Suppressor macrophage treated with lipopolysaccharide for 4 hours (primary cell): ENCODE data around the gene MAP2K3.

Source experiments
- DNase-seq: peaks from one replicate; pipeline ENCODE4 v3.0.0-alpha.2; 2020

MAP2K3 gene

GRCh38 chr17:21353326-21354010, 69.0 kb downstream of the MAP2K3 start:
- DNase-seq, result no peak

DNA sequence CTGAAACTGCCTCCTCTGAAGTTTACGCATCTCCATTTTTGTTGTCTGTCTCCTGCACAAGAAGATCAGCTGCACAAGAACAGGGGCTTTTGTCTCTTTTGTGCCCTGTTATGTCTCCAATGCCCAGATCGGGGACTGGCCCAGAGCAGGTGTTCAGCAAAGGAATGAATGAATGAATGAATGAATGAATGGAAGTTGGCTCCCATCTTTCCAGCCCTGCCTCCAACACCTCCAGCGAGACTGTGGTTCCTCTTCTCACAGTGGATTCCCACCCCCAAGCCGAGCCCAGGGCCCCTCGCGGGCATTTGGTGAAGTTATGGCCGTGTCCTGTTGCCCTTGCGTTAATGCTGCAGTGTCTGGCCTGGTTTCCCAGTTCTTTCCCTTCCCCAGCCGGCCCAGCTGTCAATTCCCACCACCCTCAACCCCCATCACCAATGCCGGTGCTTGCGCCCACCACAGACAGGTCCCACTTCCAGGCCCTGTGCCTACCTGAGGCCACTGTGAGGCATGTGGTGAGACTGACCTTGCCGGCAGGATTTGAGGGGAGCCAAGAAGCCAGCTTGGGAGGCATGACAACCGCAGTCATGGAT, 70.4 kb downstream of the MAP2K3 start:
- no peak for DNase-seq

DNA sequence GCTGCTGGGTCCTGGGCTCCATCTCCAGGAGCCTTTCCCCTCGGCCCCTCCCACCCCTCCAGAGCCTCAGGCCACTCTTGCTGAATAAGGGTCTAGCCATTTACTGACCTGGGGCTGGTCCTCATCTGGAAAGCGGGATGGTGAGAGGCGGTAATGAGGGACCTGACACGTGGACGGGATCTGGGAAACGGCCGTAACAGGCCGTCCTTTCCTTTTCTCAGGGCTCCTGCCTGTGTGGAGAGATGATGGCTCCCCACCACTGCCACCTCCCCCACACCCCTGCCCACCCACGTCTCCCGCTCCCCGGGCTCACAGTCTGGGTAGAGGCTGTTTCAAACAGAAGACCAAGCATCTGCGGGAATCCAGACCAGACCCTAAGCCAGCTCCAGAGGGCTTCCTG, 71.1 kb downstream of the MAP2K3 start:
- DNase-seq, result no peak

GRCh38 chr17:21356537-21357127, 72.1 kb downstream of the MAP2K3 start:
- no peak for DNase-seq

DNA sequence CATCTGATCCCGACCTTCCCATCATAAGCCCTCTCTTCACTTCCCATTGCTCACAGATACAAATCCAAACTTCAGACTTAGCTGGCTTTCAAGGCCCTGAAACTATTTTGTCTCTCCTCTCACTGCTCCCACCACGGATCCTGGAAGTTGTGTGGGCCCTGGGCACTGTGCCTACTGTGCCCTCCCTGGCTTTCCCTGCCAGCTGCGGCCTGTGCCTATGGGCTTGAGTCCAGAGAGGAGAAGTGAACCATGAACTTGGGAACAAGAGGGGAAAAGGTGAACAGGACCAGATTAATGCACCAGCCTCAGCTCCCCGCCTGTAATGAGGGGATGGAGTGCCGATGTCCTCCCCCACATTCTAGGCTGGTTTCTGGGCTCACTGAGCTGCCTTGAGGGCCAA, 72.8 kb downstream of the MAP2K3 start:
- DNase-seq, result no peak

DNA sequence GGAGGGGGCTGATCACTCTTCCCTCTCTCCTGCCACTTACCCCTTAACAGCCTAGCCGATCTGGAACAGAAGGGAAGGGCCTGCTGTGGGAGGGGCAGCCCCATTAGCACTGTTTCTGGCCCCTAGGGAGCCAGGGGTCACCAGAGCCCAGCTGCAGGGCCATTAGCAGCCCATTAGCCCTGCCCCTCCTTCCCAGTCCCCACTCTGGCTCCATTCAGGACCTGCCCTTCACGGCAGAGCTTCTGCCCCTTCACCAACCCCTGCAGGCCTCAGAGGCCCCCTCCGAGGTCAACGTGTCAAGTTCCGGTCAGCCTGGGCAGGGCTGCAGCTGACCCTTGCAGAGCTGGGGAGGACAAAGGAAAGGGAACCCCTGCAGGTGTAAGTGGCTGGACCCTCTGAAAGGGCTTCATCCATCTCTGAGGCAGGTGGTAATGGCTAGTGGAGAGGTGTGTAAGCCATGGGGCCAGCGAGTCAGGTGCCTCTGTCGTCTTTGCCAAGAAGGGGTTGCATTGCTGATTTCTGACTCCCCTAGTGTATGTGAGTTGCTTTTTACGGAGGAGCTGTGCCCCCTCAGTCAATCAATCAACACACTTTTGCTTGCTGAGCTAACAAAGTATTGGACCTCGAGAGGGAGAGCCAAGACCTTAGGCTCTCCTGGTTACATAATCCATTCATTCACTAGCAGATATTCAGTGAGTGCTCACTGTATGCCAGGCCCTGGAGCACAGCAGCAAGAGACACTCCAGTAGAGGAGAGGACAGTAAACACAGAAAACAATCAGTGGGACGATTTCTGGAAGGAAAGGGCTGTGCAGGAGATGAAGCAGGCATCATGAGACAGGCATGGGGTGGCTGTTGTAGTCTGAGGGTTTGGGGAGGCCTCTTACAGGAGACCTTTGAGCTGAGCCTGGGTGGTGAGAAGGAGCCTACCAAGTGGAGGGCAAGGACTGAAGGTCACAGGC, 73.5 kb downstream of the MAP2K3 start:
- no peak for DNase-seq

DNA sequence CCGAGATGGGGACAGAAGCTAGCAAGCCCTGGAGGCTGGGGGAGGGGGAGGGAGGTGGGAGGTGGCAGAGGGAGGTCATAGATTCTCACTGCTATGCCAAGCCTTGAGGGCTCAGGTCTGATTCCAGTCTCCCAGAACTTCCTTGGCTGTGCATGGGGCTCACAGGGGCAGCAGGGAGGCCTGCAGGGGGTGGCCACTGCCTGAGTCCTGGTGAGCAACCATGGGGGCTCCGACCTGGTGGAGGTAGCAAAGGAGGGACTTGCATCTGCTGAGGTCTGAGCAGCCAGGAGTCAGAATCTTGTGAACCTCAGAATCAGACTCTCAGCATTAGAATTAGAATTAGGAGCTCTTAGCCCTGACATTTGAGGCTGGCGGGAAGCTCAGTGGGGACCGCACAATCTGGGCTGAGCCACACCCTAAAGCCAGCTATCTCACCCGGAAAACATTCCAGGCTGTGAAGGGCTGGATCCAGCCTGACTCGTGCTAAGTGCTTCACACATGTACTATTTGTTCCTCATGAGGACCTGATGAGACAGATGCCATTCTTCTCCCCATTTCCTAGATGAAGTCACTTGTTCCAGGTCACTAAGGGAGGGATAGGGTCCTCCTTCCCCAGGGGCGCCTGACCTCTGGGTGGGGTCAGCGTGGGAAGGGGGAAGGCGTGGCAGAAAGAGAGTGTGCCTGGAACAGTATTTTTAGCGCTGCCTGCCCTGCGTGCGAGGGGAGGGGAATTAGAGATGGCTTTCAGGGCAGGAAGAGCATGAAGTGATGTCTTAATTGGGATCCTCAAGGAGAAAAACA, 74.4 kb downstream of the MAP2K3 start:
- DNase-seq, result no peak

GRCh38 chr17:21359483-21359840, 75.0 kb downstream of the MAP2K3 start:
- DNase-seq, result no peak

GRCh38 chr17:21360048-21360447, 75.5 kb downstream of the MAP2K3 start:
- DNase-seq, result no peak

GRCh38 chr17:21361020-21361809, 76.7 kb downstream of the MAP2K3 start:
- DNase-seq, result no peak

- DNase-seq, result no peak
Measured at GRCh38 chr17:21362331-21362931, 77.9 kb downstream of the MAP2K3 start.

- DNase-seq, result no peak
Measured at GRCh38 chr17:21363776-21364642, 79.5 kb downstream of the MAP2K3 start.
